SHP77 (cell line): Measurements from ENCODE around the gene CCDC3.
"Not testable (repeated sequence)": the region's sequence is repeated elsewhere in the genome, so short reads cannot be mapped to it uniquely, and the experiment has no call there.

ENCODE experiments used
- DNase-seq, 2 experiments: peaks; one replicate each; lab custom pipeline; 2025; lab: John Stamatoyannopoulos, UW

Gene CCDC3

DNA sequence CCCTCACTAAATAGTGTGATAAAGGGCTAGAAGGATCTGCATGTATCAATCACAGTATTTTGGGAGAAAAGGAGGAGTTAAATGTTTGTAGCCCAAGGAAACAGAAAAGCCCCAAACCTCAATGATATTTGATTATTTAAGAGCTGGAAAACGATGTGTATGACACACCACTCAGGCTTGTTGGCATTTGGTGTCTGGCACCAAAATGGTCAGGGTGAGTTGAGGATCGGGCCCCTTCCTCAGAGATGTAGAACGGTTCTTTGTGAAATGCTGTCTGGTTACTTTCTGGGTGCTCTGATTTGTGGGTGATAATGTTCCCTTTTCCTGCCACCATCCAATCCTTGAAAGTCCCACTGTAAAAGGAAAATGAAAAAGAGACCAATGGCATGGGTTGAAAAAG lies 113.7 kb downstream of the CCDC3 start:
- no peak for DNase-seq

DNA sequence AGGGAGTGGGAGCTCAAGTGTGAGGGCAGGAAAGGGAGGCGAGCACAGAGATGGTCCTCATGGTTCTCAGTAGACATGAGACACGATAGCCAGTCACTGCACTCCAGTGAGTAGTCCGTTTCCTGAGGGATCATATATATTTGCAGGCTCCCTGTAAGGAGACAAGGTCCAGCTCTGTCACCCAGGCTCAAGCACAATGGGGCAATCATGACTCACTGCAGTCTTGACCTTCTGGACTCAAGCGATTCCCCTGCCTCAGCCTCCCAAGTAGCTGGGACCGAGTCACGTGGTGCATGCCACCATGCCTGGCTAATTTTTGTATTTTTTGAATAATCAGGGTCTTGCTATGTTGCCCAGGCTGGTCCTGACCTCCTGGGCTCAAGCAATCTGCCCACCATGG lies 116.7 kb downstream of the CCDC3 start:
- DNase-seq = no peak

GRCh38 chr10:12880423-12880822 lies 121.1 kb downstream of the CCDC3 start:
- DNase-seq = no peak

DNA sequence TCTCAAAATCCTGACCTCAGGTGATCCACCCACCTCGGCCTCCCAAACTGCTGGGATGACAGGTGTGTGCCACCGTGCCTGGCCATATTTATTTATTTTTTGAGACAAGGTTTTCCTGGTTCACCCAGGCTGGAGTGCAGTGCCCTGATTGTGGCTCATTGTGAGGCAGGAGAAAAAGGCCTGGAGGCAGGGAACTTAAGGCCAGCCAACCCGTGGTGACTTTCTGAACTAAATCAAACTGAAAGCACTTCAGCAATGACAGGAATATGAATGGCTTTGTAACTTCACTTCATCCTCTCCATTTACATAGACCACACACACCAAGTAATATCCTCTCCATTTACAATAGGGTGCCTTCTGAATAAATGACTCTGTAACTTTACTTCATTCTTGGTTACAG lies 124.4 kb downstream of the CCDC3 start:
- no peak for DNase-seq

GRCh38 chr10:12876266-12876665 lies 125.2 kb downstream of the CCDC3 start:
- no peak for DNase-seq

DNA sequence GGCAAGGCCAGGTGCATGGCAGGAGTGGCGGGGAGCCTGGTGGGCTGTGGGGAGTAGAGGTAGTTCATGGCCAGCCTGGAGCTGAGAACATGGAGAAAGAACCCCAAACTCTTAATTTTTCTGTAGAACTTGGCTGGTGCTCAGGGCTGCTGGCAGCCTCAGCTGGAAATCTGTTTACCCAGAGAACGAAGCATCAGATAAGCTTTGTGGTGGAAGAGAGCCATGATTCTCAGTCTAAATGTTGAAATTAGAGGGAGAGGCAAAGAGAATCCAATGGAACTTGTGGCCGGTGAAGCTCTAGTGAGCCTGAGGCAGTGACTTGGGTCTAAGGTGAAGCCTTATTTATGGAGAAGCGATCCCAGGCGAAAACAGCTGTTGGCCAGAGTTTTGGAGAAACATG lies 126.4 kb downstream of the CCDC3 start:
- DNase-seq = no peak

GRCh38 chr10:12874501-12874900 lies 127.0 kb downstream of the CCDC3 start:
- DNase-seq = no peak

- DNase-seq = no peak
Measured at GRCh38 chr10:12873172-12873571, 128.3 kb downstream of the CCDC3 start.

GRCh38 chr10:12872577-12872976 lies 128.9 kb downstream of the CCDC3 start:
- no peak for DNase-seq

- DNase-seq = no peak
Measured at GRCh38 chr10:12869427-12869826, 132.1 kb downstream of the CCDC3 start.

GRCh38 chr10:12868229-12868628 lies 133.3 kb downstream of the CCDC3 start:
- no peak for DNase-seq

GRCh38 chr10:12865515-12865914 lies 136.0 kb downstream of the CCDC3 start:
- DNase-seq = not testable (repeated sequence)

- DNase-seq = no peak
Measured at GRCh38 chr10:12862459-12862858, 139.1 kb downstream of the CCDC3 start.

DNA sequence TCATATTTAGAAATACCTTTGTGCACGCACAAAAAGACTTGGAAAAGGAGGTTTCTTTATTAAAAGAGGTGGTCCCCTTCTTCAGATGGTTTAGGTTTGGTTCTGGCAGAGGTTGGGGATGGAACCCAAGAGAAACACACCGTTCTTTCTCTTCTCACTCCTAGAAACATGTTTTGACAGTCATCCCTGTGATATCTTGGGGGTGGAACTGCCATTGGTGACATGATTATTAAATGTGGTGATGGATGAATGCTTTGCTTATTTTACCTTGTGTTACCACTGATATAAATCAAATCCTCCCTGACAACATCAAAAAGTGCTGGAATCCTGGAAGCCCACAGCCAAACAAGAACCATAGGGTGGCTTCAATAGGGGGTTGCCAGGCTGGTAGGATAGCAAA lies 146.5 kb downstream of the CCDC3 start:
- DNase-seq = no peak

DNA sequence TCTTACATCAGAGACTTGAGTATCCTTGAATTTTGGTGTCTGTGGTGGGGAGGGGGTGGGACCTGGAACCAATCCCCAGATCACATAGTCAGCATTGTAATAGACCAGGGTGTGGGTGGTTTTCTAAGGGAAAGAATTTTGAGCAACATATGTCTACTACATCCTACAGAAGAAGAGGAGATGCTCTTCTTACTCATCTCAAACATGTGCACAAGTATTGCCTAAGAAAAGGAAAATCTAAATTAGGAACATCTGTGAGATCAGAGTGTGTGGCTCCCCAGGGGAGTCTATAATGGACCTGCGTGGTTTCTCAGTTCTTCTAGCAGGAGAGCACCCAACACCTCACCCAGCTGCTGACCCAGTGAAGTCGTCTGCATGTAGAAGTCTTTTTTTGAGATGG lies 148.8 kb downstream of the CCDC3 start:
- DNase-seq = no peak

GRCh38 chr10:12849319-12850181 lies 152.0 kb downstream of the CCDC3 start:
- DNase-seq = peak; percentile 42 to 64

- no peak for DNase-seq
Measured at GRCh38 chr10:12848439-12849173, 152.9 kb downstream of the CCDC3 start.

DNA sequence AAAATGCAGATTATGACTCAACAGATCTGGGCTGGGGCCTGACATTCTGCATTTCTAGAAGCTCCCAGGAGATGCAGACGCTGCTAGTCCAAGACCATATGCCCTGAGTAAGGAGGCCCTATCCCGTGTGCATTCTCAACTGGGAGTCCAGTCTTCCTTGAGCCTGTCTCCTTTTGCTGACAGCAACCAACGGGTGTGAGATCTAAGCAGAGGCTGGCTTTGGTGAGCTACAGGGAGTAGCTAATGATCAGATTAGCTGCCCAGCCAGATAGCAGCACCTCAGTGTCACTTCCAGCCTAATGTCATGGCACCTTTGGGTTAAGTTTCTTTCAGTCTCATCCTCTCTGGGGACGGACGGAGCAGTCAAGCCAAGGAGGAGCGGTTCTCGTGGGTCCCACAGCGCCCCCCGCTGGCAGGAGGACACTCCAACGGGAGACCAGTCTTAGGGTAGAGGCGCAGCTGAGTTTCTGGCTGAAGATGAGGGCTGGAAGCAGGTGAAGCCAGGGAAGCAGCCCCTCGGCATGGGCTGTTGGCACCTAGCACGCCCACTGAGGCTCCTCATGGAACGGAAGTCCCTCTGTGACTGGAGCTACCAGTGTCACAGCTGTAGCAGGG lies 154.0 kb downstream of the CCDC3 start:
- DNase-seq = peak; percentile 13 to 38

- no peak for DNase-seq
Measured at GRCh38 chr10:12846718-12847117, 154.8 kb downstream of the CCDC3 start.
